GM21528 (cell line): Measurements from ENCODE around the gene PHKB.
"Not testable (repeated sequence)": the region's sequence is repeated elsewhere in the genome, so short reads cannot be mapped to it uniquely, and the experiment has no call there.

ENCODE experiments used
- ATAC-seq: cut with Tn5 transposase; IDR thresholded peaks from one replicate; pipeline ENCODE4 v1.9.1; 2021; ENCODE audit warnings: mild to moderate bottlenecking, moderate library complexity; ENCODE audit not compliant: unreplicated experiment, low FRiP score

Gene PHKB

GRCh38 chr16:47499700-47500264 lies 38.7 kb downstream of the PHKB start:
- ATAC-seq: no peak

GRCh38 chr16:47503936-47504335 lies 42.8 kb downstream of the PHKB start:
- no peak for ATAC-seq

- no peak for ATAC-seq
These were observed 43.5 kb downstream of the PHKB start for GRCh38 chr16:47504599-47504998.

GRCh38 chr16:47506800-47507199 lies 45.7 kb downstream of the PHKB start:
- no peak for ATAC-seq

GRCh38 chr16:47507701-47508100 lies 46.6 kb downstream of the PHKB start:
- ATAC-seq: no peak

- no peak for ATAC-seq
These were observed 50.8 kb downstream of the PHKB start for GRCh38 chr16:47511882-47512281.

- no peak for ATAC-seq
These were observed 57.9 kb downstream of the PHKB start for GRCh38 chr16:47519037-47519436.

GRCh38 chr16:47519546-47519945 lies 58.4 kb downstream of the PHKB start:
- no peak for ATAC-seq

- ATAC-seq: no peak
These were observed 59.0 kb downstream of the PHKB start for GRCh38 chr16:47519996-47520679.

- peak; percentile 99 for ATAC-seq
These were observed 62.3 kb downstream of the PHKB start for GRCh38 chr16:47523342-47524006.

- ATAC-seq: no peak
These were observed 62.9 kb downstream of the PHKB start for GRCh38 chr16:47524007-47524405.

- ATAC-seq: no peak
These were observed 67.3 kb downstream of the PHKB start for GRCh38 chr16:47528431-47528830.

GRCh38 chr16:47533744-47534292 lies 72.7 kb downstream of the PHKB start:
- ATAC-seq: no peak

- no peak for ATAC-seq
These were observed 77.3 kb downstream of the PHKB start for GRCh38 chr16:47538472-47538871.

GRCh38 chr16:47539707-47540670 lies 78.9 kb downstream of the PHKB start:
- ATAC-seq: not testable (repeated sequence)

GRCh38 chr16:47541135-47541534 lies 80.0 kb downstream of the PHKB start:
- not testable (repeated sequence) for ATAC-seq

GRCh38 chr16:47544255-47544654 lies 83.1 kb downstream of the PHKB start:
- ATAC-seq: not testable (repeated sequence)

- ATAC-seq: not testable (repeated sequence)
These were observed 90.1 kb downstream of the PHKB start for GRCh38 chr16:47551185-47551584.

GRCh38 chr16:47551767-47552166 lies 90.6 kb downstream of the PHKB start:
- ATAC-seq: not testable (repeated sequence)

- ATAC-seq: no peak
These were observed 92.9 kb downstream of the PHKB start for GRCh38 chr16:47553853-47554564.
